Left cardiac atrium (tissue), 4 donors: ENCODE measurements around the gene GOLGA7B. TPM values are rescaled to one million over a fixed set of nuclear protein-coding genes. Genes with fewer than 3 reads are reported as not detected.

Experiments
- ATAC-seq, 2 donors: fragments of 200-7000 bp; cut with Tn5 transposase; one replicate each; pipeline ENCODE4 v1.9.1; 2020; ENCODE audit warnings: mild to moderate bottlenecking in 2 of 2, moderate library complexity in 2 of 2
- DNase-seq: peaks from one replicate; pipeline ENCODE4 v3.0.0-alpha.2; 2020
- intact Hi-C, 2 donors: fragments of 100-400 bp; cut with DNase I; formaldehyde crosslinking; loops; one replicate each; pipeline versions ENCODE4 v1.14.1 to v1.15.1; 2022 to 2023
- long read RNA-seq: library from polyadenylated mRNA; unstranded; transcript quantifications from one replicate; pipeline ENCODE4 v2.0.0, GENCODE V29; 2021
- total RNA-seq, 2 donors: library from RNA; stranded (reverse); fragmentation: NEBNext Ultra II Directional; extraction: Animal tissue kit (Norgen Biotek cat#: 25700); gene quantifications; one replicate each; pipeline ENCODE4 v1.2.1, GENCODE V29; 2021
- donor health status: DM: no; HTN: yes; CAD: no.
- donor health status: DM: no; HTN: yes; CAD: no; lungs with severe emphysema.
- donor health status: DM: yes; HTN: yes; CAD: no.
- donor health status: Dilated cardiomyopathy.

GOLGA7B gene
- 1 to 10 TPM; 2.4 to 3.5 TPM for total RNA-seq
- long read RNA-seq, partial matches to known transcripts, result 4 of 11 reads
- long read RNA-seq, other reads (novel, unspliced or antisense), result 7 of 11 reads

DNA sequence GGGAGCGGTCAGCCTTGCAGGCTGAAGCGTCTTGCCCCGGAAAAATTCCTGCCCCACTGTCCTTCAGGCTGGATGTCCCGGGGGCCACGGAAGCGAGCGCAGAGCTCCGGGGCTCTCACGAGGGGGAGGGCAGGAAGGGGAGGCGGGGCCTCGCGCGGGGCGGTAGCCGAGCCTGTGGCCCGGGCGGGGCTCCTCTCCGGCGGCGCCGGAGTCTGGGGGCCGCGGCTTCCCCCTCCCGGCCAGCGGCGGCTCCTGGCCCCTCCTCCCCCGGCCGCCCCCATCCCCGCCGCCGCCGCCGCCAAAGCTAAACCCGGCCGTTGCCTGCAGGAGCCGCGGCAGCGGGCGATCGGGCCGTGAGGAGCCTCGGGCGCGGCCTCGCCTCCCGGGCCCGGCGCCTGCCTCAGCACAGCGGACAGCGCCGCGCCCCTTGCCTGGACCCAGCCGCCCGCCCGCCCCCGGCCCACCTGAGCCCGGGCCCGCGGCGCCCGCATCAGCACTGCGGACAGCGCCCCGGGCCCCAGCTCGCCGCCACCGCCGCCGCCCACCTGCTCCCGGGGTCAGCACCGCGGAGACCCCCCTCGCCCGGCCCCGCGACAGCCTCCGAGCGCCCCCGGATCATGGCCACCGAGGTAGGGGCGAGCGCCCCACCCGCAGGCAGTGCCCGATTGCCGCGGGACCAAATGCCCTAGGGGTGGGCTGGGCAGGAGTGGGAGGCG is at the start of gene GOLGA7B:
TSS of gene GOLGA7B (plus strand) at position 157 of the 716 bp plus-strand sequence. CDS start at position 618, 461 bp downstream.
- DNase-seq, result peak; percentile 45
- peak; percentile 90 to 96 for ATAC-seq
- intact Hi-C loops, result no loop called here

GRCh38 chr10:97800474-97800873 is 49.2 kb upstream of the GOLGA7B start:
- ATAC-seq (no peak), DNase-seq (no peak)
- intact Hi-C loops, result no loop called here

DNA sequence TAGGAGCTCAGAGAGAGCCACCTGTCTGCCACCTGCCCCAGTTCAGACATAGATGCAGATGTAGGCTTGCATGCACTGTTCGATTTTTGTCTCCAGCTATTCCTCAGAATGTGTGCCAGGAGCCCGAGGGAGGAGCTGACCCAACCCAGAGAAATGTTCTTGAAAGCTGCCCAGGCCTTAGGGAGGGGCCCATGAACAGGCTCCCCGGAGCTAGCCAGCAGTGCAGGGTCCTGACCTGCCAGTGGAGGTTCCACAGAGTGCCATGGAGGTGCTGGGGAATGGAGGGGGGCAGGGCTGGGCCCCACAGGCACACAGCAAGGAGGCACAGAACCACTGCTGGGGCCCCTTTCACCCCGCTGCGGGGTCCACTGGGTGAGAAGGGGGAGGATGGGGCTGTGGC is 48.2 kb upstream of the GOLGA7B start:
- ATAC-seq (no peak), DNase-seq (no peak)
- intact Hi-C loops, result no loop called here

DNA sequence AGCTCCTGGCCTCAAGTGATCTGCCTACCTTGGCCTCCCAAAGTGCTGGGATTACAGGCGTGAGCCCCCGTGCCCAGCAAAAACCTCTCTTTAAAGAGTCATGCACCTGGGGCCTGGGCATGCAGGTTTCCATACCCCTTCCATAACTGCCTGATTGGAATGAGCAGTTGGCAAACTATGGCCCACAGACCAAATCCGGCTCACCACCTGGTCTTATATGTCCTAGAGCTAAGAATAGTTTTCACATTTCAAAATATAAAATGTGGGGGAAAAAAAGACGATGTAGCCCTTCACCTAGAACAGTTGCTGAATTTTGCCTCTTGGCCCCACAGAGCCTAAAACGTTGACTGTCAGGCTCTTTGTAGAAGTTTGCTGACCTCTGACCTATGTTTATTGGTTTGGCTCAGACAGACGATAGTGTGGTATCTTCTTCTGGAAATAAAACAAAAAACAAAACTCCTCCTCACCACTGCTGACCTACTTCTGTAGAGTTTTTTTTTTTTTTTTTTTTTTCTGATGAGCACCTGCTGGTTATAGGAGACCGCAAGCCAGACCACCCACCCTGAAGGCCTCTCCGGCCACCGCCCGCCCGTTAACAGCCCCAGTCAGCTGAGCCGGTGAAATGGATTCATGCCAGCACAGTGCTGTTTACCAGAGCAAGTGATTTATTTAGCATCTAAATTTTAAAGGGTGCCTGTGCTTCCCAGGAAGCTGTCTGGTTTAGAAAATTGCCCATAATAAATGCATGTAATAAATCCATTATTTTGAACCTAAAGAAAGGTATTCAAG is 44.4 kb upstream of the GOLGA7B start:
- no peak for ATAC-seq
- DNase-seq, result no peak
- intact Hi-C loops, result no loop called here

- DNase-seq (no peak), ATAC-seq (no peak)
- intact Hi-C loops, result no loop called here
These were observed 43.7 kb upstream of the GOLGA7B start for GRCh38 chr10:97805949-97806348.

- ATAC-seq, result no peak
- DNase-seq, result no peak
- intact Hi-C loops, result no loop called here
These were observed 39.2 kb upstream of the GOLGA7B start for GRCh38 chr10:97810446-97810845.

DNA sequence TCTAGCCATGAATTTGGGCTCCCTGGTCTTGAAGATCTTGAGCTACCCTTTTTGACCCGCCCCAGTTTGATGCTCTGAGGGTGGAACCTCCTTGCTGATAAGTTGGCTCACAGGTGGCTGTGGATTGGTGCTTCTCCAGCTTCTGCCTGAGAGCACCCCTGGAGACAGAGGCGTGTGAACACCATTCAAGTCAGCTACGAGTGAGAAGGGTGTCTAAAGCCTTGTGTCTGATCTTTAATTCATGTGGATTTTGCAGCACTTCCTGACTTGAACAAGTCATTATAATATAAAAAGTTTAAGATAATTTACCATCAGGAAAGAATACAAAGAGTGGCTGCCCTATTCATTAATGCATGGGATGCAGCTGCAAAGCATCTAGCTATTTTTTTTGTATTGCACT is 37.7 kb upstream of the GOLGA7B start:
- DNase-seq (no peak), ATAC-seq (no peak)
- intact Hi-C loops, result no loop called here

DNA sequence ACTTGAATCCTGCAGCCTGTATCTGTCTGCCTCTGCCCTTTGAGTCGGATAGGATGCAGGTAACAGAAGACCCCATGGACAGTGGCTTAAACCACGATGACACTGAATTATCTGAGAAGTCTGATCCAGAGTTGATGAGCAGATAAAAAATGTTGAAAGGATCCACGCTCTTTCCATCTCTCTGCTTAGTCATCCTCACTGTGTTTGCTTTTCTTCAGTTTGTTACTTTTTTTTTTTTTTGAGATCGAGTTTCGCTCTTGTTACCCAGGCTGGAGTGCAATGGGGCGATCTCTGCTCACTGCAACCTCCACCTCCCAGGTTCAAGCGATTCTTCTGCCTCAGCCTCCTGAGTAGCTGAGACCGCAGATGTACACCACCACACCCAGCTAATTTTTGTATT is 36.9 kb upstream of the GOLGA7B start:
- no peak for ATAC-seq
- no peak for DNase-seq
- intact Hi-C loops, result no loop called here

- intact Hi-C loops, result no loop called here
- DNase-seq (no peak), ATAC-seq (no peak)
These were observed 36.3 kb upstream of the GOLGA7B start for GRCh38 chr10:97813311-97813710.

DNA sequence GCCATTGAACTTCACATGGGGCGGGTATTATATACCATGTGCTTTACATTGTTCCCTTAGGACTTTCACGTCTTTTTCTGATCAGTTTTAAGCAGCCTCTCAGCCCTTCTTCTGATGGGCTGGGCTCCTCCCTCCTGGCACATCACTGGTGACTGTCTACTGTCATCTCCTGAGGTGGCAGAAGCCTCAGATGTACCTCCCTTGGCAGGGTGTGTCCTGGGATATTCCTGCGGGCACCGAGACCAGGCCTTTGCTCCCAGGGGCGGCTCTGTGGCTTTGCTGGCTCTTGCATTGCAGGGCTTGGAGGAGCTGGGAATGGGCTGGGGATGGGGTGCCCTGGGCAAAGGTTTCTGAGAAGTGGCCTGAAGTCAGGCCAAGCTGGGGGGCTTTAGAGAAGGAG is 34.6 kb upstream of the GOLGA7B start:
- no peak for DNase-seq
- no peak for ATAC-seq
- intact Hi-C loops, result no loop called here

GRCh38 chr10:97816609-97817008 is 33.0 kb upstream of the GOLGA7B start:
- intact Hi-C loops, result no loop called here
- no peak for DNase-seq
- no peak for ATAC-seq

GRCh38 chr10:97818572-97818971 is 31.1 kb upstream of the GOLGA7B start:
- ATAC-seq (no peak), DNase-seq (no peak)
- intact Hi-C loops, result no loop called here

GRCh38 chr10:97820096-97820704 is 29.4 kb upstream of the GOLGA7B start:
- DNase-seq (no peak), ATAC-seq (no peak)

GRCh38 chr10:97821308-97822038 is 28.2 kb upstream of the GOLGA7B start:
- intact Hi-C loops, result no loop called here
- peak; percentile 45 to 60 for ATAC-seq
- peak; percentile 24 for DNase-seq

More at GRCh38 chr10:97820096-97820704, 29.4 kb upstream of the GOLGA7B start:
- intact Hi-C loops, result no loop called here

GRCh38 chr10:97822261-97822687 is 27.4 kb upstream of the GOLGA7B start:
- DNase-seq, result peak; percentile 60
- intact Hi-C loops, result no loop called here

DNA sequence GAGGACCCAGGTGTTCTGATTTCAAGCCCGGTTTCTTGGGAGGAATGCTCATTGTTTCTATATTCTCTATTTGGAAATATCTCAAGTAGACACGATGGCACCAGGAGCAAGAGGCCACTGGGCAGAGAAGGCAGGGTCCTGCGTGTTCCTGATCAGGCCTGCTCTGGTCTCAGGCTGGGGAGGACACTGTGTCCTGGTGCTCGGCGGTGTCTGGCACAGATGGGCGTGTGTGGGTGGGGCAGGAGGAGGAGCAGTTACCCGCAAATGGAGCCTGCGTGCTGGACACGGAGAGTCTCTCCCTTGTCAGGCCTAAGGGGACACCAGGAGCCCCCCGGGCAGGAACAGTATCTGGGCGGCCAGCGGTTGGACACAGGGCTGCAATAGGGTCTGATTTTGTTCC is 25.9 kb upstream of the GOLGA7B start:
- DNase-seq (peak; percentile 57), ATAC-seq (peak; percentile 76 to 83)
- intact Hi-C loops, result no loop called here

More at GRCh38 chr10:97822261-97822687, 27.4 kb upstream of the GOLGA7B start:
- peak; percentile 68 to 88 for ATAC-seq

GRCh38 chr10:97825020-97825760 is 24.5 kb upstream of the GOLGA7B start:
- DNase-seq (peak; percentile 31), ATAC-seq (peak in 1 of 2 donors; percentile 40)
- intact Hi-C loops, result no loop called here

GRCh38 chr10:97826892-97827291 is 22.8 kb upstream of the GOLGA7B start:
- DNase-seq (no peak), ATAC-seq (no peak)
- intact Hi-C loops, result no loop called here
